GM12872 (cell line): ENCODE measurements around the gene UPK1A.

ENCODE experiments used
- CTCF ChIP-seq: IDR thresholded peaks from 3 replicates; pipeline ENCODE4 v1.5.1; 2011; ENCODE audit warnings: low read depth, mild to moderate bottlenecking, low read length, moderate library complexity; ENCODE audit not compliant: insufficient read depth

Gene UPK1A

GRCh38 chr19:35693835-35694599, 27.7 kb downstream of the UPK1A start:
- peak; percentile 99 for TF ChIP-seq CTCF

- TF ChIP-seq CTCF: no peak
These were observed 29.6 kb downstream of the UPK1A start for GRCh38 chr19:35695895-35696422.

GRCh38 chr19:35696835-35697234, 30.5 kb downstream of the UPK1A start:
- no peak for TF ChIP-seq CTCF

GRCh38 chr19:35702223-35703012, 36.1 kb downstream of the UPK1A start:
- TF ChIP-seq CTCF: no peak

GRCh38 chr19:35703343-35703742, 37.0 kb downstream of the UPK1A start:
- TF ChIP-seq CTCF: no peak

- TF ChIP-seq CTCF: no peak
These were observed 37.9 kb downstream of the UPK1A start, which contains the start of gene ZBTB32 for GRCh38 chr19:35704218-35704617. TSS of gene ZBTB32 (plus strand) at chr19:35704558. CDS start at chr19:35714627, 10,069 bp downstream.

- no peak for TF ChIP-seq CTCF
These were observed 42.1 kb downstream of the UPK1A start for GRCh38 chr19:35708391-35708790.
